HG02885 (cell line): Measurements from ENCODE around the gene DNAJC16.
"Not testable (repeated sequence)": the region's sequence is repeated elsewhere in the genome, so short reads cannot be mapped to it uniquely, and the experiment has no call there.

Experiments
- ATAC-seq: cut with Tn5 transposase; IDR thresholded peaks from one replicate; pipeline ENCODE4 v1.9.1; 2021; ENCODE audit warnings: mild to moderate bottlenecking; ENCODE audit not compliant: unreplicated experiment, poor library complexity

DNAJC16 gene

GRCh38 chr1:15504436-15504835 lies 22.2 kb upstream of the DNAJC16 start:
- no peak for ATAC-seq

- no peak for ATAC-seq
Observed at GRCh38 chr1:15506831-15507230, 19.8 kb upstream of the DNAJC16 start.

GRCh38 chr1:15507278-15507677 lies 19.4 kb upstream of the DNAJC16 start:
- ATAC-seq = no peak

GRCh38 chr1:15508700-15509487 lies 17.8 kb upstream of the DNAJC16 start:
- ATAC-seq = no peak

- ATAC-seq = no peak
Observed at GRCh38 chr1:15509586-15509985, 17.1 kb upstream of the DNAJC16 start.

GRCh38 chr1:15510611-15511405 lies 15.8 kb upstream of the DNAJC16 start:
- ATAC-seq = no peak

GRCh38 chr1:15513192-15513591 lies 13.5 kb upstream of the DNAJC16 start:
- ATAC-seq = no peak

- no peak for ATAC-seq
Observed at GRCh38 chr1:15513919-15514318, 12.7 kb upstream of the DNAJC16 start.

- ATAC-seq = not testable (repeated sequence)
Observed at GRCh38 chr1:15514557-15514956, 12.1 kb upstream of the DNAJC16 start.

GRCh38 chr1:15515022-15515663 lies 11.5 kb upstream of the DNAJC16 start:
- no peak for ATAC-seq

- no peak for ATAC-seq
Observed at GRCh38 chr1:15519625-15520024, 7.0 kb upstream of the DNAJC16 start.

- ATAC-seq = not testable (repeated sequence)
Observed at GRCh38 chr1:15521206-15521906, 5.3 kb upstream of the DNAJC16 start.

- no peak for ATAC-seq
Observed at GRCh38 chr1:15522551-15522950, 4.1 kb upstream of the DNAJC16 start.

GRCh38 chr1:15523104-15524020 lies 3.3 kb upstream of the DNAJC16 start:
- ATAC-seq = no peak

GRCh38 chr1:15524021-15524282 lies 2.7 kb upstream of the DNAJC16 start, which contains the start of gene CASP9:
TSS of gene CASP9 (minus strand) at chr1:15524215. CDS start at chr1:15524200, 15 bp downstream.
- ATAC-seq = no peak

- peak; percentile 46 for ATAC-seq
Observed at GRCh38 chr1:15524283-15525049, 2.2 kb upstream of the DNAJC16 start.

- peak; percentile 55 for ATAC-seq
Observed at GRCh38 chr1:15525050-15526020, 1.3 kb upstream of the DNAJC16 start.

GRCh38 chr1:15526021-15526489 lies 593 bp upstream of the DNAJC16 start:
- no peak for ATAC-seq
